NCI-H146 (cell line): ENCODE data around the gene ROBO4.
A peak's percentile ranks its signal among the peaks of the same experiment; 100 is the strongest.

Experiments used
- DNase-seq: peaks from one replicate; lab custom pipeline; 2025; lab: John Stamatoyannopoulos, UW

Gene ROBO4

DNA sequence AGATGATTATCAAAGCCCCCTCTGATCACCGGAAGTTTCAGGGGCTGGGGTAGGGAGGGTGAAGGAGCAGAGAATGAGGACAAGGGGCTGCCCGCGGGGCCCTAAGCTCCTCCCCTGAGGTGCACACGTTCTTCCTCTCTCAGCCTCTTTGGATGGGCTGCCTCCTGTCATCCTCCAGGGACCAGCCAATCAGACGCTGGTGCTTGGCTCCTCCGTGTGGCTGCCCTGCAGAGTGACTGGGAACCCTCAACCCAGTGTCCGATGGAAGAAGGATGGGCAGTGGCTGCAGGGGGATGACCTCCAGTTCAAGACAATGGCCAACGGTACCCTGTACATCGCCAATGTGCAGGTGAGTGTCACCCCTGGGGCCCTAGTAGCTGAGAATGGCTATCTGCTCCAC lies 24.9 kb downstream of the ROBO4 start:
- no peak for DNase-seq

DNA sequence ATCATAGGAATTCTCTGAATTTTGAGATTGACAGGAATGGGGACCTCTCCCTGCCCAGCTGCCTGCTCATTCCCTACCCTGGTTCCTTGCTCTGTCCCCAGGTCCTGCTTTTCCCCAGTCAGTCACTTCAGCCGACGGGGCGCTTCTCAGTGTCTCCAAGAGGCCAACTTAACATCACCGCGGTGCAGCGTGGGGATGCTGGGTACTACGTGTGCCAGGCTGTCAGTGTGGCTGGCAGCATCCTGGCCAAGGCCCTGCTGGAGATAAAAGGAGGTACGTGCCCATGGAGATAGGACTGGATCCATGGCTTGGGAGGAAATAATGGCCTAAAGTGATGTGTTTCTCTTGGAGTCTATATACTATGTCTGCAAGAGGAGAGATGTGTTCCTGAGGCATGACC lies 25.4 kb downstream of the ROBO4 start:
- DNase-seq = peak; percentile 23

DNA sequence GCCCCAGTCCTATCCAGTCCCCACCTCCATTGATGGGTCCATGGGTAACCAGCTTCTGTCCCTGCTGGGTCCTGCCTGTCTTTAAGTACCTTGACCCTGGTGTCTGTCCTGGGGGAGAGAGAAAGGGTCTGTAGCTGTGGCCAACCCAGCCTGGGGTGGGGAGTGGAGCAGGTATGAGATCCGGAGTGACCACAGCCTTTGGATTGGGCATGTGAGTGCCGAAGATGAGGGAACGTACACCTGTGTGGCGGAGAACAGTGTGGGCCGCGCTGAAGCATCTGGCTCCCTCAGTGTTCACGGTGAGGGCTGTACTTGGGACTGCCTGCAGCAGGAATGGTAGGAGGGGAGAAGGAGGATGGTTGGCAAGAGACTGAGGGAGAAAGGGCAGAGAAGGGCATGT lies 27.2 kb downstream of the ROBO4 start:
- DNase-seq = no peak

DNA sequence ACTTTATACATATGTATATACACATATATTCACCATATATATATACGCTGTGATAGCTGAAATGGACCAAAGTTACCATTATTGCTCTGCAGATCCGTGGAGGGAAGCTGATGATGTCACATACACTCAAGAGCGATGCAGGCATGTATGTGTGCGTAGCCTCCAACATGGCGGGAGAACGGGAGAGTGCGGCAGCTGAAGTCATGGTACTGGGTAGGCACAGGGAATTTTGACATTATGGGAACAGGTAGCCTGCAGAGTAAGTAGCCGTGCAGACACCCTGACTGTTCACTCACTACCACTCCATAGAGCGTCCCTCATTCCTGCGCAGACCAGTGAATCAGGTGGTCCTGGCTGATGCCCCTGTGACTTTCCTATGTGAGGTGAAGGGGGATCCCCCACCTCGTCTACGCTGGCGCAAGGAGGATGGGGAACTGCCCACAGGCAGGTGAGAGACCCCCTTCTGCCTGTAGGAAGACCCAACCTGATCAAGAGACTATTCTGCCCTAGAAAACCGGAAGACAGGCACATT lies 27.7 kb downstream of the ROBO4 start:
- DNase-seq = no peak

DNA sequence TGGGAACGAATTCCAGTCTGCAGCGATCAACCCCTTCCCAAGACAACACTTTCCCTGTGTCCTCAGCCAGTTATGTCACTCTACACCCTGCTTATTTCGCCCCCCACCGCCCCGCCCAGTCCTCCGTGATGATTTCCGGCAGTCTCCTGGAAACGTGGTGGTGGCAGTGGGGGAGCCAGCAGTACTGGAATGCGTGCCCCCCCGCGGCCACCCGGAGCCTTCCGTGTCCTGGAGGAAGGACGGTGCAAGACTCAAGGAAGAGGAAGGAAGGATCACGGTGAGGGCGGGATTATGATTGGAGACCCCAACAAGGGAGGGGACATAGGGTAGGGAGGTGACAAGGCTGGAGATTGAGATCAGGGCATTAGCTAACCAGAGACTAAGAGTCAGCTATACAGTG lies 28.3 kb downstream of the ROBO4 start:
- no peak for DNase-seq

DNA sequence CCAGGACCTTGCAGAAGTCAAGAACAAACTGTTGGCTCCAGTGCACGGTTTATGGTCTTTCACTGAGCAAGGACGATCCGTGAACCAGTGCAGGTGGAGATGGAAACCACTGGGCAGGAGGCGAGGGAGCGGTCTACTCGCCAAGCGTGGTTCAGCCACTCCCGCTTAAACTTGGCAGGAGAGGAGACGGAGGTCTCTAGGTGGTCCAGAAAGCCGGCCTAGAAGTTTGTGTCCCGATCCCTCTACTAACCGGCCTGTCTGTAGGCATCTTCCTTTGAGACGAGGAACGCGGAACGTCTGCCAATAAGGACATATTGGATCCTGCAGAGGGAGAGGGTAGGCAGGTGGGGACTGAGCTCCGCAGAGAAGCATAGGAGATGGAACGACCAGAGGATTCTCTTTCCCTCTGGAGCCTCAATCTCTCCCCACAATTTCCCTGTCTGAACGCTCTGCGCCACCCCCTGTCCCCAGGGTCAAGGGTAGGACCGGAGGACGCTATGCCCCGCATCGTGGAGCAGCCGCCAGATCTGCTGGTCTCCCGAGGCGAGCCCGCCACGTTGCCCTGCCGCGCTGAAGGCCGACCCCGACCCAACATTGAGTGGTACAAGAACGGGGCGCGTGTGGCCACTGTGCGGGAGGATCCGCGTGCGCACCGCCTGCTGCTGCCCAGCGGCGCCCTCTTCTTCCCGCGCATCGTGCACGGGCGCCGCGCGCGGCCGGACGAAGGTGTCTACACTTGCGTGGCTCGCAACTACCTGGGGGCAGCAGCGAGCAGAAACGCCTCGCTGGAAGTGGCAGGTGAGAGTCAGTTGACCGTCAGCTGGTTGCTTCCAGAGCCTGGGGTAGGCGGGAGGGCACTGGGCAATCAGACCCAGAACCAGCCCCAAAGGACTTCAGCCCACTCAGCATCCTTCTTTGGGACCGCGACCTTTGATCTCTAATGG lies 29.1 kb downstream of the ROBO4 start:
- DNase-seq = peak; percentile 14

DNA sequence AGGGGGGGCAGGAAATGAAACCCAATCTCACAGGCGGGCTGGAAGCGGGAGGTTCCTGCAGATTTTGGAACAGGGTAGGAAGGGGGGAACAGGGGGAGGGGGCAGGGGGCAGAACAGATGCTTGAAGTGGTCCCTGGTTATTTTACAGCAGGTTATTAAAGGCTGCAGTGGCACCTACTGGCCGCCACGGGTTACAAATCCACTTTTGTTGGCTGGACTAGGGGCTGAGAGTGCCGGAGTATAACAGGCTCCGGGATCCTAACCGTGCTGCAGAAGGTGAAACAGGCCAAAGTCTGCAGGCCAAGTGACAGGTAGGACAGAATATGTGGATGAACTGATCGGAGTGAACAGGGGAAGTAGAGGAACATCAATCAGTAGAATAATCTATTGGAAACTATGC lies 30.0 kb downstream of the ROBO4 start:
- peak; percentile 54 for DNase-seq

DNA sequence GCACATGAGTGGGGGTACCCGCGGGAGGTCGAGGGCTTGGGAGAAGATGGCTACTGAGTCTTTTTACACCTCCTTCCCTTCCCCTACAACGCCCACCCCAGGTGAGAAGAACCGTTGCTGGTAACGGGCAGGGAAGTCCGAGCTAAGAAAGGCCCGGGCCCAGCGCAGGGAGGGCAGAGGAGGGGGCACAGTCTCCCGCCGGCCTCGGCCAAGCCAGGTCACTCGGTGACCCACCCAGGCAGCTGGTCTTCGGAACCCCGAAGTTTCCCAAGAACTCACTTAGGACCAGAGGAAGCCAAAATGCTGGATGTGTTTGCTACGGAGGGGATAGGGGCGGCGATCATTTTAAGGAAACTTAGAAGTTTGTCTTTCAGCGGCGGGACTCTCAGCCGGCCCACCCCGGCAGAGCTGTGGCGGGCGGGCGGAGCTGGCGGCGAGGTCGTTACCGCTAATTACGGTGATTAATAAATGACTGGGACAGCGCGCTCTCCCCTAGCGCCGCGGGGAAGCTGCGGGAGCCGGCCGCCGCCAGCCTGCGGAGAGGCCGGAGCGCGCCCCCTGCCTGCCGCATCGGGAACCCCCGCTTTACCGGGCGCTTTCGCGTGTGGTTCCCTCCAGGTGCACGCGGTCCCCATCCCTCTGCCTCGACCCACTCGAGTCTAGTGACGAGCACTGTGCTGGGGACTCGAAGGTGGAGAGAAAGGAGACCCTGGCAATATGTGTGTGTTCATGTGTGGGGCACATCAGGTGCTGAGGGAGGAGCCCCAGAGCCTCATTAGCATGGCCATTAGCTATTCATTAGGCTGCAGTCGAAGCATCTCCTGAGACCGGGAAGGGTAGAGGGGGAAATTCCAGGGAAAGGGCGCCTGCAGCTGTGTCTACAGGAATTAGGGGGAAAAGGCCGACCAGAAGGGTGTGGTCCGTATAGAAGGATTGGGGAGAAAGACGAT lies 31.5 kb downstream of the ROBO4 start:
- DNase-seq = peak; percentile 35

DNA sequence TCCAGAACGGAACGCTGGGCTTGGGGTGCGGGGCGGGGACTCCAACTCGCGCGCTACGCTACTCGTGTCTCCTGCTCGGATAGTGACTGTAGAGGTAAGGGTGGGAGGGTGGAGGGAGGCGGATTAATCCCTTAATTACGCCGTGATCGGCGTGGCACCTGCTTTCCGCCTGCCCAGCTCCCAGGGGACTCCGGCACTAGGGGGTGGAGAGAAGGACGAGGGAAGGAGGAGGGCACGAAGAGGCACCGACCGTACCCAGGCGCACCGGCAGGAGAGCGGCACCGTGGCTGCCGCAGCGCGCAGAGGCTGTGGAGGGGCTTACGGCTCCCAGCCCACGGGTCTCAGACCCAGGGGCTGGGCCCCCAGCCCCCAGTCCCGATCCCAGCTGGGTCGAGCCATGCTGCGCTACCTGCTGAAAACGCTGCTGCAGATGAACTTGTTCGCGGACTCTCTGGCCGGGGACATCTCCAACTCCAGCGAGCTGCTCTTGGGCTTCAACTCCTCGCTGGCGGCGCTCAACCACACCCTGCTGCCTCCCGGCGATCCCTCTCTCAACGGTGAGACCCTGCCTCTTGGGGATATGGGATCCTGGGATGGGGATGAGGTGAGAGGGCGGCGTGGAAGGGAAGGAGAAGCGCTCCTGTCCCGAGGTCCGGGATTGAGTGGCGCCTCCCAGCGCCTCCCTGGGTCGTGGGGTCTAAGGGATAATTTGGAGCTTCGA lies 32.3 kb downstream of the ROBO4 start, which contains the start of gene ROBO3:
Gene ROBO3 (plus strand): TSS at position 252 of the 721 bp plus-strand sequence. CDS start 146 bp downstream, at position 398.
- DNase-seq = peak; percentile 51

DNA sequence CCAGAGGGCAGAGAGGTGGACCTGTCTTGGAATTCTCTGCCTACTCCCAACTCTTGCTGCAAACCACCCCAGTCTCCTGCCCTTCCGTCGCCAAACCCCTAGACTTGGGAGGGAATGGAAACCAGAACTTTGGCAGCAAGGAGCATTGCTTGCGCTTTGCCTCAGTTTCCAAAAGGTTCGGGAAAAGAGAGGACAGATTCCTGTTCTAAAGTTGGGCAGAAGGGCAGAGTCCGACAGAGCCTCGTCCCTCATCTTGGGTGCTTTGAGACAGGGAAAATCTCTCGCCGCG lies 32.8 kb downstream of the ROBO4 start:
- DNase-seq = no peak

DNA sequence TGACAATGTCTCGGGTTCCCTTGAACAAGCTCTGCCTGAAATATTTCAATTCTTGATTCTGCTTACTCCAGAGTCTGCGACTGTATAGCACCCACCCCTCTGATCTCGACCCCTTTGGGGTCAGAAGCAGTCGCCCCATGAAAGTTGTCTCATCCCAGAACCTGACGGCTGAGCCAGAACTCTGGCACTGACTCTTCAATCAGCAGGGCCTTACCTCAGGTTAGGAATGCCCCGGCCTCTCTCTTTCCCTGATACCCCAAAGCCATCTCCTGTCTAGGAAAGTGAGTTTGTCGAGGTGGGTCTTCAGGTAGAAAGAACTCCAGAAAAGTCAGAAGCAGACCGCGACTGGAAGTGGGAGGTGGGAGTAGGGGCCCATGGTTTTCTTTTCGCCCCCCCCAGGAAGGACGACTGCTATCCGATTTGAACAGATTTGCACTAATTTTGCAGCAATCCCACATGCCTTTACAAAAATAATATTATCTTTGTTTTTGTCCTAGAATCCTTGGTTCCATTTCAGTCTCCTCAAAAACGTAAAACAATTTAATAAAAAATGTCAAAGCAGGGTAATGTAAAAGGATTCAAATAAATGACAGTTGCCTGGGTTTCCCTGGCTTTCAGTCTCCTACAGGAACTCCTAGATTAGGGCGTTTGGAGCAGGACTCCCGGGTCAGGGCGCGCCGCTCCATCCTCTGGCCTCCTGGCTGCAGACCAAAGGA lies 33.3 kb downstream of the ROBO4 start:
- DNase-seq = no peak

DNA sequence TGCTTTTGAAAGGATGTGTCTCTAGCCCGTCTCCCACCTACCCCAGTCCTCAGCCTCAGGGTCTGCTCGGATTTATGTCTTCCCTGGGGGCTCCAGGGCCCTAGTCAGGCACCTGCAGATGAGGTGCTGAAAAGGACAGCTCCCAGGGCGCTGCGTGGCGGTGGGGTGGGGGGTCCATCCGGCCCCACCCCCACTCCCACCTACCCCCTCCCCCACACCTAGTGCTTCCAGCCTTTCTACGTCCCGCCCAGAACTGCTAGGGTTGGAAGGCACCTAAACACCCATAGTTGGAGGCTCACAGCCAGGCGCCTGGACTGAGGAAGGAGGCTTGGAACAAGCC lies 33.9 kb downstream of the ROBO4 start:
- DNase-seq = no peak

DNA sequence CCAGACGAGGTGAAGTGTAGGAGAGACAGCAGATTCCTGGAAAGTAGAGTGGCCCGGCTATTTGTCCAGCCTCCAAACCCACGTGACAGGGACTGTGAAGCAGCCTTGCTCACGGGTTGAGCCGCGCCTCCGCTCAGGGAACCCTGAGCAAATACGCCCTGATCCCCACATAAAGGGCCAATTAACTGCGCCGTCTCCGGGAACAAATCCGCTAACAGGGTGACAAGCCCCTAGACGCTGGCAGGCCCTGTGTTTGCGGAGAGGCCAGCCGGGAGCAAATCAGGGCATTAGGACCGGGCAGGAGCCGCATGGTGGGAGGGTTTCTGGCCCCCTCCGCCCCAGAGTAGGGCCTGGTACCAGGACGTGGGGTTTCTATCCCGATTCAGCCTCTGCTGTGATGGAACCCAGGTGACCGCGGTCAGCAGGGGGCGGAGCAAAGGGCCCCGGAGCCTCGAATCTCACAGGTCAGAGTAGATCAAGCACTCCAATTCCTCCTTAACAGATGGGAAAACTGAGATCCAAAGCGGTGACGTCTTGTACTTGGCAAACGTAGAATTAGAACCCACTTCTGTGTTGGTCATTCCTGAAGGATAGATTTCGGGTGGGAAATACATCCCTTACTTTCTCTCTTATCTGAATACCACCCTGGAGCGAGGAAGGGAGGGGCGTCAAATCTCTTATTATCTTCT lies 34.4 kb downstream of the ROBO4 start:
- DNase-seq = peak; percentile 54

DNA sequence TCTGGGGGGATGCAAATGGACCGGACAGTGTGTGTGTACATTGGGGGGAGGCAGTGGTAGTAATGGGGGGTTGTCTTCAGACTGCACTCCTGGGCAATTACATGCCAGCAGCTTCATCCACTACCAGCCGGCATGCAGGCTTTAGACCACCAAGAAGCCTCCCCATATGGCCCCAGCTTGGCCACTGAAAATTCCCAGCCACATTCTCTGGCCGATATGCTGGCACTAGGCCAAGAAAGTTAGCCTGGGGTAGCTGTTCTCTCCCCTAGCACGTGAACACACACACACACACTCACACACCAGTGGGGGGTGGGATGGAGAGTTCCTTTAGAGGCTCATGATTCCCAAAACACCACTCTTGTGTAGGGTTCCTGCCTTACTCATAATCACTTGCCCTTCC lies 36.0 kb downstream of the ROBO4 start:
- no peak for DNase-seq

DNA sequence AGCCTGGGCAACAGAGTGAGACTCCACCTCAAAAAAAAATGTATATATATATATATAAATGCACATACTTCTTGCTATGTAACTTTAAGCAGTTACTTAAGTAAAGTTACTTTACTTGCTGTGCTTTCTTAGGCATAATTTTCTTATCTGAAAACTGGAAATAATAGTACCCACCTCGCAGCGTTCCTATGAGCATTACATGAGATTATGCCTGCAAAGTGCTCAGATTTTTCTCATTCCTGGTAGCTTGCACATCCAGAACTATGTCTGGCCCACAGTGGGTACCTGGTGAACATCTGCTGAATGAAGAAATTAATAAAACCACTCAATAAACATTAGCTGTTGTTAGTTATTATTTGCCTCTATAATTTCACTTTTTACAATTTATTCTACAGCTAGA lies 38.5 kb downstream of the ROBO4 start:
- no peak for DNase-seq

DNA sequence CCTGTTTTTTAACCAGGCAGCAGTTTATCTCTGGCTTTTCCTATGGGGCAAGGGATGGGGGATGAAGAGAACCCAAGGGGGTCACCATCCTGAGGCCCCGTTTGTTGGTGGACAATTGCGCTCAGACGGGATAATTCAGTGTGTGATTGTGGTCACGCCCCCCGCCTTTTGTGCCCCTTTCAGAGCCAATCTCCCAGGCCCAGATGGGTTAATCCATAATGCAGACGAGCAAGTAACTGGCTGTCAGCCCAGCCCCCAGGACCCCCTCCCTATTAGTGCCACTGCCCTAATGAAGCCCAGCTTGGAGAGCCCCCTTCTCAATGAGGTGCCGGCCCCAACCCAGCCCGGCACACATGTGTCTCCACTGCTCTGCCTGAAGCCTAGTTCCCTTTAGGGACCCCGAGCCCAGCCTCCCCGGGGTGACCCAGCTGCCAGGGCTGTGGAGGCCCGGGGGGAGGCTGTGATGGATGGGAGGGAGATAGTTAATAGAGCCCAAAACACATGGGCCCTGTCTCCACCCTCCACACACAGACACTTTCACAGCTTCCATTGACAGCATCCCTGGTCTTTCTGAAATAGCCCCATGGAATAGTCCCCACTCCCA lies 51.5 kb downstream of the ROBO4 start:
- no peak for DNase-seq

DNA sequence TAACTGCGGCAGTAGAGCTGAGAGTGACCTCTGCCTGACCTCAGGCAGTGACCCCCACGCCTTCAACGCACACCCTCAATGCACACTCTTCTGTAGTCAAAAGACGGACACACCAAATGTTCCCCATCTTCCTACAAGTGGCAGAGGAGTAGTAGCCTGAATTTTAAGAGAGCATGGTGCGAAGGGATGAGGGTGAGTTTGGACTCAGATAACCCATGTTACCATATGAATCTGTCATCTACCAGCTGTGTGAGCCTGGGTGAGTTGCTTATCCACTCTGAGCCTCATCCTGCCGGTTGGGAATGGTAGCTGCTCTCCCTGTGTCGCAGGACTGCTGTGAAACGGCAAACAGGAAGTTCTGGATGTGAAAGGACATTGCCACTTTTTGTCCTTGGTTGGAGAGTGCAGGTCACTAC lies 53.0 kb downstream of the ROBO4 start:
- DNase-seq = no peak

DNA sequence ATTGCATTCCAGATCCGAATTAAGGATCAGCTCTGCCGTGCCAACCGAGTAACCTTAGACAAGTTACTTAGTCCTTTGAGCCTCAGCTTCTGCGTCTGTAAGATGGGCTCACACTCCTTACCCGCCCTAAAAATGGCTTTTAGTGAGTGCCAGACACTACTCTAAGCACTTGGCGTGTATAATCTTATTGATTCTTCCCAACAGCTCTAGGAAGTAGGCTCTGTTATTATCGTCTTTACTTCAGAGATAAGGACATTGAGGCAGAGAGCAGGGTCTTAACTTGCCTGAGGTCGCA lies 54.1 kb downstream of the ROBO4 start:
- no peak for DNase-seq

DNA sequence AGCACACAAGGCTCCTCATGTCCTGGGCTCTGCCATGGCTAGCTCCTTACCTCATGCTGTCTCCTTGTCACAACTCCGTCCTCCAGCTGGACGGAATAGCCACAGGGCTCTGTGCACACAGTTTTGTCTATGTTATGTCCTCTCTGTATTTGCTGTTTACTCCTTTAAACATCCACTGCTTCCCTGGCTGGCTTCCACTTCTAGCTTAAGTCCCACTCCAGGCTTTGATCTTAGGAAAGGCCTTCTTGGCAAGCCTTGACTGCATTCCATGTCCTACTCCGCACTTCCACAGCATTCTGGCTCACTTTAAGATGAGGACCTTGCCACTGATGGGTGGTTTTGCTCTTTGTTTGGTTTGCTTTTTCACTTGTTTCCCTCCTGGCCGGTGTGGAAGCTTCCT lies 55.4 kb downstream of the ROBO4 start:
- DNase-seq = no peak

DNA sequence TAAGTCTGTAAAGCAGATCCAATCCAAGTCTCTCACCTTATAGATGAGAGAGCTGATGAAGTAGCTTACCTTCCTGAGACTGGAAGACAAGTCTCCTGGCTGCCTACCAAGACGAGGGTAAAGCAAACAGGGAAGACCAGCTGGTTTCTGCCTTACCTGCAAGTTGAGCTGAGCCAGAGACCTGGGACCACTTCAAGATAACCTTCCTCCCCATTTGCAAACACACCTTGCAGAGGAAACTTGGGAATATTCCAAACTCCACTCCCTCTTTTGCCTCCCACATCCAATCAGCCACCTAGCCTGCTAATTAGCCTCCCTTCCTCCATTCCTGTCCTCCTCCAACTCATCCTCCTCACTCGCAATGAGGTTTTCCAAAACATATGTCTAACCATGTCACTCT lies 55.8 kb downstream of the ROBO4 start:
- DNase-seq = no peak

DNA sequence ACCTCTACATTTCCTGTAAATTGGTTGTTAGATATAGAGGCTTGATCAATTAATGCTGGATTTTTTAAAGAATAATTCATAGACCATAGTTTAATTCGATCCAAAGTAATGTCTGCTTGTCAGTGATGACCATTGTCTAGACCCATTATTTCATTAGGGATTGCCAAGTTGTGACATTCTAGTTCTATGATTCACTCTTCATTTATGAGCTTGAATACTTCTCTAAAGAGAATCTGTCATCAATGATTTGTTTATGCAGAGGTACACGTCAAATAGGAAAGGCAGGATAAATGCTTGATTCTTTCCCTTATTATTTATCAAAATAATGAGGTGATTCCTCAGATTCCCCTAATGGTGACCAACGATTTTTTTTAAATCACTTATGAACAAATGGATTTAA lies 56.5 kb downstream of the ROBO4 start:
- DNase-seq = no peak
